Neural crest cell (in vitro differentiated cells): Measurements from ENCODE around the gene MDK. TPM values are rescaled to one million over a fixed set of nuclear protein-coding genes. Genes with fewer than 3 reads are reported as not detected.

ENCODE experiments used
- DNase-seq: peaks from one replicate; pipeline ENCODE4 v3.0.0; 2021; ENCODE audit warnings: low read depth, mixed read lengths, low spot score
- H3K27ac Mint-ChIP-seq: one replicate; pipeline ENCODE4 v1.8.0; 2021; ENCODE audit warnings: mild to moderate bottlenecking, mixed read lengths; ENCODE audit not compliant: unreplicated experiment
- H3K27me3 Mint-ChIP-seq: 2 replicates; pipeline ENCODE4 v1.8.0; 2021; ENCODE audit warnings: low read depth, mild to moderate bottlenecking, mixed read lengths
- H3K36me3 Mint-ChIP-seq: 2 replicates; pipeline ENCODE4 v1.8.0; 2021; ENCODE audit warnings: low read depth, mild to moderate bottlenecking, mixed read lengths
- H3K4me1 Mint-ChIP-seq: 2 replicates; pipeline ENCODE4 v1.8.0; 2021; ENCODE audit warnings: mixed read lengths
- H3K4me3 Mint-ChIP-seq: one replicate; pipeline ENCODE4 v1.8.0; 2021; ENCODE audit warnings: mild to moderate bottlenecking, mixed read lengths
- H3K9me3 Mint-ChIP-seq: 2 replicates; pipeline ENCODE4 v1.8.0; 2021; ENCODE audit warnings: mixed read lengths
- total RNA-seq: library from RNA; stranded (reverse); gene quantifications from 2 replicates; pipeline ENCODE4 v1.2.1, GENCODE V29; 2021
- TF ChIP-seq, protein P1 (sequence below): fragments of 200-600 bp; sonication (generic); conservative IDR thresholded peaks from 2 replicates; pipeline ENCODE4 v1.5.0; 2021; ENCODE audit warnings: antibody characterized with exemption, mild to moderate bottlenecking

The MDK gene
- total RNA-seq, 1 donor from 2014 or later, result 781 TPM

DNA sequence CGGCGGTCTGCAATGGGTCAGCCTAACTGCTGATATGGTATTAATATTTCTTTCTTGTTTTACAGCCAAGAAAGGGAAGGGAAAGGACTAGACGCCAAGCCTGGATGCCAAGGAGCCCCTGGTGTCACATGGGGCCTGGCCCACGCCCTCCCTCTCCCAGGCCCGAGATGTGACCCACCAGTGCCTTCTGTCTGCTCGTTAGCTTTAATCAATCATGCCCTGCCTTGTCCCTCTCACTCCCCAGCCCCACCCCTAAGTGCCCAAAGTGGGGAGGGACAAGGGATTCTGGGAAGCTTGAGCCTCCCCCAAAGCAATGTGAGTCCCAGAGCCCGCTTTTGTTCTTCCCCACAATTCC is 1.9 kb downstream of the MDK start:
- H3K27me3 Mint-ChIP-seq, result peaks cover 39% of the 10 kb centered on the region
- H3K4me3 Mint-ChIP-seq, result peak overlapping the region; percentile 88
- H3K27ac Mint-ChIP-seq, result no peak overlapping the region
- DNase-seq, result no peak
- TF ChIP-seq, protein P1, sequence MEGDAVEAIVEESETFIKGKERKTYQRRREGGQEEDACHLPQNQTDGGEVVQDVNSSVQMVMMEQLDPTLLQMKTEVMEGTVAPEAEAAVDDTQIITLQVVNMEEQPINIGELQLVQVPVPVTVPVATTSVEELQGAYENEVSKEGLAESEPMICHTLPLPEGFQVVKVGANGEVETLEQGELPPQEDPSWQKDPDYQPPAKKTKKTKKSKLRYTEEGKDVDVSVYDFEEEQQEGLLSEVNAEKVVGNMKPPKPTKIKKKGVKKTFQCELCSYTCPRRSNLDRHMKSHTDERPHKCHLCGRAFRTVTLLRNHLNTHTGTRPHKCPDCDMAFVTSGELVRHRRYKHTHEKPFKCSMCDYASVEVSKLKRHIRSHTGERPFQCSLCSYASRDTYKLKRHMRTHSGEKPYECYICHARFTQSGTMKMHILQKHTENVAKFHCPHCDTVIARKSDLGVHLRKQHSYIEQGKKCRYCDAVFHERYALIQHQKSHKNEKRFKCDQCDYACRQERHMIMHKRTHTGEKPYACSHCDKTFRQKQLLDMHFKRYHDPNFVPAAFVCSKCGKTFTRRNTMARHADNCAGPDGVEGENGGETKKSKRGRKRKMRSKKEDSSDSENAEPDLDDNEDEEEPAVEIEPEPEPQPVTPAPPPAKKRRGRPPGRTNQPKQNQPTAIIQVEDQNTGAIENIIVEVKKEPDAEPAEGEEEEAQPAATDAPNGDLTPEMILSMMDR, result no peak
- H3K36me3 Mint-ChIP-seq, result peaks cover 2% of the 10 kb centered on the region
- no peaks in the 10 kb centered on the region for H3K9me3 Mint-ChIP-seq
- H3K4me1 Mint-ChIP-seq, result peaks cover 29% of the 10 kb centered on the region

DNA sequence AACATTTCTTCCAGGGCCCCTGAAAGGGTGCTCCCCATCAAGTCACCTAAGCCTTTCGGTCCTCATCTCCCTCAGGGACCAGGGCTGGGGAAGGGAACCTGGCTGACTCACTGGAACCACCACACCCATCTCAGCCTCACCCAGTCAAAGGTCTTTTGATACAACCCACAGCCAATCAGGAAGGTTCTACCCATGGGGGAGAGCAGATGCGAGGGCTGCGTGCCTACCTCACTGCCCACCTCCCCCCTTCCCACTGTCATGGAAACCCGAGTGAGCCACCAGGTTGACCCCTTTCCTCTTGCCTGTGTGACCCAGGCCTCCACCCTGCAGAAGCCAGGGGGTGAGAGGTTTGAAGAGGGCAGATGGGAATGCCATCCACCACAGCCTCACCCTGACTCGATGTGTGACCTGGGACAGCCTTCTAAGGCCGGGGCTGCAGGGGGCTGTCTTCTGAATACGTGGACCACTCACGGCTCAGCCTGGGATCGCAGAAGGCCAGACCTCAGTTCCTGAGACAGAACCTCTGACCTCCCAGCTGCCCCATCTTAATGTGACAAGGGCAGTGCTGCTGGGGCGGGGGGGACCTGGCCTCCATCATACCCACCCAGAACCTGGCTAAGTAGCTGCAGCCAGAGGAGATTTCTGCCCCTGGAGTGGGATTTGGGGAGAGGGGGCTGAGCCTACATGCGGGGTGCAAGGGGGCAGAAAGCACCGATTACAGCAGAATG is 2.7 kb downstream of the MDK start:
- Mint-ChIP-seq H3K4me1 (peaks cover 32% of the 10 kb centered on the region), H3K27me3 (peaks cover 47% of the 10 kb centered on the region), H3K9me3 (no peaks in the 10 kb centered on the region), H3K36me3 (peaks cover 2% of the 10 kb centered on the region), H3K27ac (no peak overlapping the region), H3K4me3 (peak overlapping the region; percentile 88)
- TF ChIP-seq, protein P1, result no peak
- DNase-seq, result no peak

DNA sequence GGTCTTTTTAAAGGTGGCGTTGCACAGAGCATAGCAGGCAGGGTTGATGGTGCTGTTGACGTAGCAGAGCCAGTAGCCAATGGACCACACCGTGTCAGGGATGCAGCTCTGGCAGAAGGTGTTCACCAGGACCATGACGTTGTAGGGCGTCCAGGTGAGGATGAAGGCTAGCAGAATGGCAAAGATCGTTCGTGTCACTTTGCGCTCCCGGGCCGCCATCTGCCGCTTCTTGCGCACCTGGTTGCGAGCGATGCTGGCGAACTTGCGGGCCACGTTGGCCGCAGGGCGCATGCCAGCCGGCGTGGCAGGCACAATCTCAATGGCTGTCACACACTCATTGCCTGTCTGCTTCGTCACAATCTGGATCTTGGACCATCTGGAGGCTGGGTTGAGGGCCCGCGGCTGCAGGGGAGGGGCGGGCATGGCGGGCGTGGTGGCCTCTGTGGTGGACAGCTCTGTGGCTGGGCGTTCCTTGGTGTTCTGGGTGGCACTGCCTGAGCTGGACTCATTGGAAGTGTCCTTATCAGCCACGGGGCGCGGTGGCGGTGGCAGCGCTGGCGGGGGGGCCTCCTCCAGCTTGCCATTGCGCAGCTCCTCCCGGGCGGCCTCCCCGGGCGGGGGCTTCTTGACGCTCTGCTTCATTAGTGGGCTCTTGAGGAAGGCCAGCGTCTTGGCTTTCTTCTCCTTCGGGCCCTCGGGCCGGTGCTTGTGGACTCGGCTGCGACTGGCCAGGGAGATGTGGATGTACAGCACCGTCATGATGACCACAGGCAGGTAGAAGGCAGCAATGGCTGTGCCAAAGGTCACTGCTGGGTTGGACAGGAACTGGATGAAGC is 3.9 kb downstream of the MDK start:
- H3K36me3 Mint-ChIP-seq, result peaks cover 2% of the 10 kb centered on the region
- H3K27me3 Mint-ChIP-seq, result peaks cover 57% of the 10 kb centered on the region
- H3K4me3 Mint-ChIP-seq, result peak overlapping the region; percentile 84
- H3K9me3 Mint-ChIP-seq, result no peaks in the 10 kb centered on the region
- H3K4me1 Mint-ChIP-seq, result peaks cover 22% of the 10 kb centered on the region
- no peak overlapping the region for H3K27ac Mint-ChIP-seq
- TF ChIP-seq, protein P1, result no peak
- no peak for DNase-seq

DNA sequence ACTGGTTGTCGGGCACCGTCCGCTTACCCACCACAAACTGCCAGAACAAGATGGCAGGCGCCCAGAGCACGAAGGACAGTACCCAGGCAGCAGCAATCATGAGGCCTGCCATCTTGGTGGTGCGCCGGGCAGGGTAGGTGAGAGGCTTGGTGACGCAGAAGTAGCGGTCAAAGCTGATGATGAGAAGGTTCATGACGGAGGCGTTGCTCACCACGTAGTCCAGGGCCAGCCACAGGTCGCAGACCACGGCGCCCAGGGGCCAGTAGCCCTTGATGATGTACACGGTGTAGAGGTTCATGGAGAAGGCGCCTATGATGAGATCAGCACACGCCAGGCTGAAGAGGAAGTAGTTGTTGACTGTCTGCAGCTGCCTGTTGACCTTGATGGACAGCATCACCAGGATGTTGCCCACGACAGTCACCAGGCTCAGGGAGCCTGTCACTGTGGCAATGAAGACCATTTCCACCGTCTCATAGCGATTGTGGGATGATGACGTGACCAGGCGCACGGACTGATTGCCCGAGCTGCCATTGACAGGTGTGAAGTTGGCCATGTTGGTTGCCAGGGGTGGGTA is 4.6 kb downstream of the MDK start:
- DNase-seq, result no peak
- peaks cover 2% of the 10 kb centered on the region for H3K36me3 Mint-ChIP-seq
- H3K4me3 Mint-ChIP-seq, result peak overlapping the region; percentile 62
- no peak overlapping the region for H3K27ac Mint-ChIP-seq
- TF ChIP-seq, protein P1, result no peak
- peaks cover 64% of the 10 kb centered on the region for H3K27me3 Mint-ChIP-seq
- peaks cover 21% of the 10 kb centered on the region for H3K4me1 Mint-ChIP-seq
- no peaks in the 10 kb centered on the region for H3K9me3 Mint-ChIP-seq

DNA sequence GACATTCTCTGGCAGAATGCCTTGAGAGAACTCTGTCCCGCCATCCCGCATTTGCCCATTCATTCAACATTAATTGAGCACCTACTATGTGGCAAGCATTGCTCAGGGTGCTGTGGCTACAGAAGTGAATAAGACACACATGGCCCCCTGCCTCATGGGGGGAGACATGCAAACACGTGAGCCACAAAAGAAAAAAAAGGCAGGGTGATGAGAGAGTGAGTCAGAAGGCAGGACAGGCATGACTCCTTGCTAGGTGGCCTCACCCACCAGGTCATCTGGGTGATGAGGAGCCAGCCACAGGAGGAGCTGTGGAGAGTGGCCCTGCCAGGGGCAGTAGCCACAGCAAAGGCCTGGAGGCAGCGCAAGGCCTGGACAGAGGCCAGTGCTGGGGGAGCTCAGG is 5.2 kb downstream of the MDK start:
- peaks cover 64% of the 10 kb centered on the region for H3K27me3 Mint-ChIP-seq
- TF ChIP-seq, protein P1, result no peak
- no peaks in the 10 kb centered on the region for H3K9me3 Mint-ChIP-seq

More for the DNA sequence above, 5.2 kb downstream of the MDK start:
- Mint-ChIP-seq H3K27ac (no peak overlapping the region), H3K36me3 (peaks cover 2% of the 10 kb centered on the region), H3K4me3 (peak overlapping the region; percentile 62), H3K4me1 (peaks cover 21% of the 10 kb centered on the region)
- DNase-seq, result no peak
